ENCODE data around the gene UTY.

UTY gene

DNA sequence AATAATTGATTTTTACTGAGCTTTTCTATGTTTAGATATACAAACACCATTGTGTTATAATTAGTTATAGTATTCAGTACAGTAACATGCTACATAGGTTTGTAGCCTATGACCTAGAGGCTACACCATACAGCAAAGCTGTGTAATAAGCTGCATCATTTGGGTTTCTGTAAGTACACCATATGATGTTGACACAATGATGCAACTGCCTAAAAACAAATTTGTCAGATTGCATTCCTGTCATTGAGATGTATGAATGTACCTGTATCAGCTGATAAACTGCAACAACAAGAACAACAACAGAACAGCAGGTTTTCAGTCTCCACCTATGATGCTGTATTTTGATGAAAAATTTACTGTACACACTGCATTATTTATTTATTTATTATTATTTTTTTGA is 64.3 kb downstream of the UTY start:
- no peak for DNase-seq (ENCODE audit: low read depth in 3 of 3)

DNA sequence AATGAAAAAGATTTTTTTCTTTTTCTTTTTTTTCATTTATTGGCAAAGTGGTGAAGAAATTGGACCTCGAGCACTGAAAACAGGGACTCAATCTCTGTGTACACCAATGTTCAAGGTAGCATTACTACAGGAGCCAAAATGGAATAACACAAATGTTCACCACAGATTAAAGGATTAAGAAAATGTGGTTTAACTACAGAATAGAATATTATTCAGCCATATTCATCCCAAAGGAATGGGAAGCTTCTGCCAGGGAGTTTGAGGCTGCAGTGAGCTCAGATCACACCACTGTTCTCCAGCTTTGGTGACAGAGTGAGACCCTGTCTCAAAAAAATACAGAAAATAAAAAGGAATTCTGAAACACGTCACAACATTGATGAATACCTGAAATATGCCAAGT is 81.0 kb downstream of the UTY start:
- no peak for DNase-seq (ENCODE audit: low read depth in 3 of 3)

DNA sequence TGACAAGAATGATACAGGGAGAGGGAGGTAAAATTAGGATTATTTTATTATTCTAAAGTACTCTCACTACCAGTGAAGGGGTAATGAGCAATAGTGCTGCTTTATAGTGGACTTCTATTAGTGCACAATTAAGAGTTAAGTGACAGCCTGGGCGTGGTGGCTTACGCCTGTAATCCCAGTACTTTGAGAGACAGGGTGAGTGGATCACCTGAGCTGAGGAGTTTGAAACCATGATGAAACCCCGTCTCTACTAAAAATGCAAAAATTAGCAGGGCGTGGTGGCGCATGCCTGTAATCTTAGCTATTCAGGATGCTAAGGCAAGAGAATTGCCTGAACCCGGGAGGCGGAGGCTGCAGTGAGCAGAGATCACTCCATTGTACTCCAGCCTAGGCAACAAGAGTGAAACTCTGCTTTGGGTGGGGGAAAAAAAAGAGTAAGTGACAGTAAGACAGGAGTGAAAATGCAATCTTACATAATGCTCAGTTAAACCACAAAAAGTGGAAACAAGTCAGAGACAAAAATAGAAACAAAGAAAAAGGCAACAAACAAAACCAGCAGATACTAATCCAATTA is 98.6 kb downstream of the UTY start:
- no peak for DNase-seq (ENCODE audit: low read depth in 3 of 3)

- no peak for DNase-seq (ENCODE audit: low read depth in 3 of 3)
These were observed 108.7 kb downstream of the UTY start for GRCh38 chrY:13370868-13371800.

DNA sequence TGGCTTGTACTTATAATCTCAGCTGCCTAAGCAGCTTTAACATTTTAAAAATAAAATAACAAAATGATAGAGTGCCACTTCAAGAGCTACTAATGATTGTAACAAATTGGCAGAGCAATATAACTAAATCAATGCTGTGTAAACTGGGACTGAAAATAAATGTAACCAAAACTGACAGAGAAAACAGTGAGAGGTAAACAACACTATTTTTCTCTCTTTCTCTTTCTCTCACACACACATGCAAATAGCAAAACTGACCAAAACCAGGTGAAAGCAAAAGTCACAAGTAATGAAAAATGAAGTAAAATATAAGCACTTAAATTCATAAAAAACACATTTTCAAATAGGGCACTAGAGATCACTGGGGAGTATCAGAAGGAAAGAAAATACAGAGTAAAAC is 109.6 kb downstream of the UTY start:
- no peak for DNase-seq (ENCODE audit: low read depth in 3 of 3)

DNA sequence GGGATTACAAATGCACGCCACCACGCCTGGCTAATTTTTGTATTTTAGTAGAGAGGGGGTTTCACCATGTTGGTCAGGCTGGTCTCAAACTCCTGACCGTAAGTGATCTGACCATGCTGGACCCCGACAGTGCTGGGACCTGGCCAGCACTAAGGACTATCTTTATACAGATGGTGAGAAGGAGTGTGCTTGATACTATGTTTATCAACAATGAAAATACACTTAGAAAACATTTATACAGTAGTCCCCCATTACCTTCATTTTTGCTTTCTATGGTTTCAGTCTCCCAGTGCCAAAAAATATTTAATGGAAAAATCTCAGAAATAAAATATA is 111.4 kb downstream of the UTY start:
- DNase-seq (ENCODE audit: low read depth in 3 of 3): no peak

- DNase-seq (ENCODE audit: low read depth in 3 of 3): no peak
These were observed 116.2 kb downstream of the UTY start for GRCh38 chrY:13363641-13364040.

DNA sequence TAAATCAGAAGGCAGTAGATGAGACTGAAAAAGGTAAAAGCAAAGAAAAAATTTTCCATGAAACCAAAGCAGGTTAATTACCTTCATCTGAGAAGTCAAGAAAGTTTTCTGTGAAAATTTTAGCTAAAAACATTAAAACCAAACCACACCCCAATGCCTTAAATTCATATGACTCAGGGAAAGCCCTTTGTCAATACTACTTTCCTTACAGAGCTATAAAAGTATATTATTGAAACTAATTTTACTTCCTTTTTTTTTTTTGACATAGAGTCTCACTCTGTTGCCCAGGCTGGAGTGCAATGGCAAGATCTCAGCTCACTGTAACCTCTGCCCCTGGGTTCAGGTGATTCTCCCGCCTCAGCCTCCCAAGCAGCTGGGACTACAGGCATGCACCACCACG is 117.2 kb downstream of the UTY start:
- no peak for DNase-seq (ENCODE audit: low read depth in 3 of 3)

GRCh38 chrY:13361656-13362636 is 117.9 kb downstream of the UTY start:
- DNase-seq (ENCODE audit: low read depth in 3 of 3): no peak

DNA sequence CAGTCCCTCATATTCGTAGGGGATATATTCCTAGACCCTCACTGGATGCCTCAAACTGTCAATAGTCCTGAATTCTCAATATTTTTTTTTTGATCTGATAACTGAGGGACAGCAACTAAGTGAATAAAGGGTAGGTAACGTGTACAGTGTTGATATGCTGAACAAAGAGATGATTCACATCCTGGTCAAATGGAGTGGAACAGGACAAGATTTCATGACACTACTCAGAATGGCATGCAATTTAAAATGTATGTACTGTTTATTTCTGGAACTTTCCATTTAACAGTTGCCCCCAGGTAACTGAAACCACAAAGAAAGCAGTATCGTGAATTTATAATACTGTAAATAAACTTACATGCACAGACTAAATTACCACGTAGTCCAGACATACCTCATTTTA is 128.4 kb downstream of the UTY start:
- no peak for DNase-seq (ENCODE audit: low read depth in 3 of 3)

DNA sequence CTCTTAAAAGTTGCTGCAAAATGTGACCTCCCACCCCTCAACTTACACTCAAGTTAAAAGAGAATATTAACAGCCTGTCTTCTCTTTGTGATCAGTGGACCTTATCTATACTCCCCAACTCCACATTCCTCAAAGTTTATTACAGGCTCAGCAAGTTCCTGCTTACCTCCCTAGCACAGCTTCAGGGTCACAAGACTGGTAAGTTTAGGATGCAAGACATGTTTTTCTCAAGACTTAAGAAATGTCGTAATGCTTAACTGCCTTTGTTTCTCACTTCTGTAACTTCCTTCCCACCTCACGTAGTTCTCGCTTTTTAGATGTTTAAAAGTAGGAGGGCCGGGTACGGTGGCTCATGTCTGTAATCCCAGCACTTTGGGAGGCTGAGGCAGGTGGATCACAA is 132.7 kb downstream of the UTY start:
- no peak for DNase-seq (ENCODE audit: low read depth in 3 of 3)

- DNase-seq (ENCODE audit: low read depth in 3 of 3): no peak
These were observed 134.3 kb downstream of the UTY start for GRCh38 chrY:13345549-13345948.

DNA sequence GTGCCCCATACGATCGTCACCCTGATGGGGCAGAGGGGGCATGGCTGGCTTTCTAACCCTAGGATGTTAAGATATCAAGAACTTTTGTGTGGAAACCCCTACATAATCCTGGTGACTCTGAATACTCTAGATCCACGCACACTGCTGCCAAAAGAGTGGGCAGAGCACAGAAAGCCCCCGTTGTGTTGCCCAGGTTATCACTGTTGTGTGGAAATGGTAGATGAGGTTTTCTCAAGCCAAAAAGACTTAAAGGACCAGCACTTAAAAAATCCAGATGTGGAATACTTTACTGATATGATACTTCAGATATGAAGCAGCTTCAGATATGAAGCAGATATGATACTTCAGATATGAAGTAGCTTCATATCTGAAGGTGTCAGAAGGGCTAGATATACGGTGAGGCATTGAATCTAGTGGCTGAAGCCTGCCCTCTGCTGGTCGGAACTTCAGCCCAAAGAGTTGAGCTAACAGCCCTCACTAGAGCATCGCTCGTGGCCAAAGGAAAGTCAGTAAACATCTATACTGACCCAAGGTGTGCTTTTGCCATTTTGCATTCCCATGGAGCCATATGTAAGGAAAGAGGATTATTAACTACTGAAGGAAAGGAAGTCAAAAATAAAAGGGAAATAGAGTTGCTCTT is 136.4 kb downstream of the UTY start:
- DNase-seq (ENCODE audit: low read depth in 3 of 3): peak in 2 of 3 donors; percentile 14 to 18

- DNase-seq (ENCODE audit: low read depth in 3 of 3): no peak
These were observed 139.9 kb downstream of the UTY start for GRCh38 chrY:13339939-13340338.

DNA sequence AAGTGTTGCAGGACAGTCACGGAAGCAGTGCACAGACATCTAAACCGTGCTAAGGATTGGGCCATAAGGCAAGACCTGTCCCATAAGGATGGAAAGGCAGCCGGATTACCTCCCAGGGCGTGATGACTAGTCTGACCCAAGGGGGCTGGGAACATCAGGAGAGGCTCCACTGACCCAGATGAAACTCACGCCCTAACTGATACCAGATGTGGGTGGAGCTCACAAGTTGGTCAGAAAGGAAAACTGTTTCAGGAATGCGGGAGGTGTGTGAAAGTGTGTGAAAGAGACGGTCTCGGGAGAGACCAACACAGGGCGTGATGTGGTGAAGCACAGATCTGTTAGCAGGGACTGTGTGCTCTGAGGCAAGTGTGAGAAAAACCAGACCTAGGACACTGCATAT is 140.5 kb downstream of the UTY start:
- DNase-seq (ENCODE audit: low read depth in 3 of 3): no peak

DNA sequence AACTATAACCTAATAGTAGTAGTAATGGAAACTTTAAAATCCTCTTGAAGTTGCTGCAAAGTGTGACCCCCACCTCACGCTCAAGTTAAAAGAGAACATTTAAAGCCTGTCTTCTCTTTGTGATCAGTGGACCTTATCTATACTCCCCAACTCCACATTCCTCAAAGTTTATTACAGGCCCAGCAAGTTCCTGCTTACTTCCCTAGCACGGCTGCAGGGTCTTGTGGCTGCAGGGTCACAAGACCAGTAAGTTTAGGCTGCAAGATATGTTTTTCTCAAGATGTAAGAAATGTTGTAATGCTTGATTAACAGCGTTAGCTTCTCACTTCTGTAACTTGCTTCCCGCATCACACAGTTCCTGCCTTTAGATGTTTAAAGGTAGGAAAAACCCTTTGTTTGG is 141.1 kb downstream of the UTY start:
- DNase-seq (ENCODE audit: low read depth in 3 of 3): no peak

DNA sequence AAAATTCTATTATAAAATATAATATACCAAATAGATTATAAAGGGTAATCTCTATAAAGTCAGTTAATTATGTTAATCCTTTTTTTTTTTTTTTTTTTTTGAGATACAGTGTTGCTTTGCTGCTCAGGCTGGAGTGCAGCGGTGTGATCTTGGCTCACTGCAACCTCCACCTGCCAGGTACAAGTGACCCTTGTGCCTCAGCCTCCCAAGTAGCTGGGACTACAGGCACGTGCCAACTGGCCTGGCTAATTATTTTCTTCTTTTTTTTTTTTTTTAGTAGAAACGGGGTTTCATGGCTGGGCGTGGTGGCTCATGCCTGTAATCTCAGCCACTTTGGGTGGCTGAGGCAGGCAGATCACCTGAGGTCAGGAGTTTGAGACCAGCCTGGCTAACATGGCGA is 141.9 kb downstream of the UTY start:
- DNase-seq (ENCODE audit: low read depth in 3 of 3): no peak

DNA sequence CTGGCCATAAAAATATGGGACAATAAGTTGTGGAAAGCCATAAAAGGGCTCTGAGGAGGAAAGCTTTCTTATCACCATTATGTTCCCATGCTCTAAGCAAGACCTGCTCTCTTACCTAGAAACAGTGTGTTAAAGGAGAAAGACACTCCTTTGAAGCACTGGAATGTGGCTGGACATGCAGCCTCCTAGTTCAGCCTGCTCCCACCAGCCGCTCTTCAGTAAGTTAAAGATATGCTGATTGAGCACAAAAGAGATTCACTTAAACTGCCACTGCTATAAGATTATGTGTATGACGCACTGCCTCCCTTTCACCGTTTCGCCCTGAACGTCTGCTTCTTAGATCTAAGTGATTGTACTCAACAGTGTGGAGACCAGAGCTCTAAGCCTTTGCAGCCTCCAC is 146.0 kb downstream of the UTY start:
- DNase-seq (ENCODE audit: low read depth in 3 of 3): no peak

DNA sequence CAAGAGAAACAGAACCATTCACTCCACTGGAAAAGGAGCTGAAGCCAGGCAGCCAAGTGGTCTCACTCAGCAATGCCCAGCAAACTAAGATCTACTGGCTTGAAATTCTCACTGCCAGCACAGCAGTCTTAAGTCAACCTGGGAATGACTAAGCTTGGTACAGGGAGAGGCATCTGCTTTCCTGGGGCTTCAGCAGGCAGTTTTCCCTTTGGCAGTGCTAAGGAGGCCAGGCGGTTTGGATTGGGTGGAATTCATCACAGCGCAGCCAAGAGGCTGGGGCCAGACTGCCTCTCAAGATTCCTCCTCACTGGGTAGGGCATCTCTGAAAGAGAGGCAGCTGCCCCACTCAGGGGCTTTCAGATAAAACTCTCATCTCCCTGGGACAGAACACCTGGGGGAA is 149.2 kb downstream of the UTY start:
- no peak for DNase-seq (ENCODE audit: low read depth in 3 of 3)

DNA sequence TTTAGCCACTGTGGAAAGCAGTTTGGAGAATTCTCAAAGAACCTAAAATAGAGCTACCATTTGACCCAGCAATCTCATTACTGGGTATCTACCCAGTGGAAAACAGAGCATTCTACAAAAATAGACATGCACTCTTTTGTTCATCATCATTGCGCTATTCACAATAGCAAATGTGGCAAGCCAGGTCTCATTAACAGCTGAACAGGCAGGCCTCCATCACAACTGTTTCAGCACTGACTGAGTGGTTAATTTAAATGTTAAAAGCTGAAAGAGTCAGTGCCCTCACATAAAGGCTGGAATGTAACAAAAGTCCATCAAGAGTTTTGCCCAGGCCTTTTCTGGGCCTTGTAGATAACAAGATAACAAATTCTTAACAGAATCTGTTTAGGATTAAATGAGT is 166.9 kb downstream of the UTY start:
- DNase-seq (ENCODE audit: low read depth in 3 of 3): no peak

DNA sequence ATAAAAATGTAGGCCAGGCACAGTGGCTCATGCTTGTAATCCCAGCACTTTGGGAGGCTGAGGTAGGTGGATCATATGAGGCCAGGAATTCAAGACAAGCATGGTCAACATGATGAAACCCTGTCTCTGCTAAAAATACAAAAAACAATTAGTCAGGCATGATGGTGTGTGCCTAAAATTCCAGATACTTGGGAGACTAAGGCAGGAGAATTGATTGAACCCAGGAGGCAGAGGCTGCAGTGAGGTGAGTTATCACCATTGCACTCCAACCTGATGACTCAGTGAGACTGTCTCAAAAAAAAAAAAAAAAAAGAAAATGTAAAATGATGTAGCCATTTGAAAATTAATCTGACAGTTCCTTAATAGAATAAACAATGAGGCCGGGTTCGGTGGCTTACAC is 171.9 kb downstream of the UTY start:
- DNase-seq (ENCODE audit: low read depth in 3 of 3): no peak

DNA sequence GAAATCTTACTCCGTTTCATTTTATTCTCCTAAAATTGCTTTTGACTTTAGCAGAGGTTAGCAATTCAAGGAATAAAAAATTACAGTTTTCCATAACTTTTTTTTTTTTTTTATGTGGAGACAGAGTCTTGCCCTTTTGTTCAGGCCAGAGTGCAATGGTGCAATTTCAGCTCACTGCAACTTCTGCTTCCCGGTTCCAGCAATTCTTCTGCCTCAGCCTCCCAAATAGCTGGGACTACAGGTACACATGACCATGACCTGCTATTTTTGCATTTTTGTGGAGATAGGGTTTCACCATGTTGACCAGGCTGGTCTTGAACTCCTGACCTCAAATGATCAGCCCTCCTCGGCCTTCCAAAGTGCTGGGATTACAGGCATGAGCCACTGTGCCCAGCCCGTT is 179.0 kb downstream of the UTY start:
- no peak for DNase-seq (ENCODE audit: low read depth in 3 of 3)

Data from stimulated activated CD4-positive, alpha-beta T cell treated with anti-CD3 and anti-CD28 coated beads, TNF-alpha, amount 100 ng/mL, for 48 hours (primary cell).